AG10803 (cell line): Measurements from ENCODE around the gene DNAH11.

Source experiments
- DNase-seq: peaks from one replicate; pipeline ENCODE4 v3.0.0; 2010; ENCODE audit warnings: low read depth
- H3K4me3 ChIP-seq: 2 replicates; pipeline ENCODE4 v1.5.1; 2011; ENCODE audit warnings: mild to moderate bottlenecking, low read length, control low read depth
- CTCF ChIP-seq: conservative IDR thresholded peaks from 2 replicates; pipeline ENCODE4 v1.5.1; 2011; ENCODE audit warnings: mild to moderate bottlenecking, low read length, control low read depth, inconsistent platforms

The DNAH11 gene

GRCh38 chr7:21543528-21544302 is 876 bp downstream of the DNAH11 start:
- TF ChIP-seq CTCF = no peak
- H3K4me3 ChIP-seq = peak overlapping the region; percentile 39; the same call in 1 of the 2 replicates

GRCh38 chr7:21544303-21544656 is 1.4 kb downstream of the DNAH11 start:
- H3K4me3 ChIP-seq = no peak overlapping the region
- no peak for DNase-seq
- TF ChIP-seq CTCF = no peak

More at GRCh38 chr7:21543528-21544302, 876 bp downstream of the DNAH11 start:
- no peak for DNase-seq

- H3K4me3 ChIP-seq = no peak overlapping the region
- DNase-seq = no peak
- TF ChIP-seq CTCF = no peak
Measured at GRCh38 chr7:21544715-21545114, 1.9 kb downstream of the DNAH11 start.

GRCh38 chr7:21547501-21547900 is 4.7 kb downstream of the DNAH11 start:
- DNase-seq = no peak
- no peak for TF ChIP-seq CTCF
- no peak overlapping the region for H3K4me3 ChIP-seq

GRCh38 chr7:21548491-21548890 is 5.7 kb downstream of the DNAH11 start:
- H3K4me3 ChIP-seq = no peak overlapping the region
- DNase-seq = no peak
- TF ChIP-seq CTCF = no peak

- TF ChIP-seq CTCF = no peak
- no peak overlapping the region for H3K4me3 ChIP-seq
- DNase-seq = no peak
Measured at GRCh38 chr7:21550076-21550475, 7.2 kb downstream of the DNAH11 start.

- no peak overlapping the region for H3K4me3 ChIP-seq
- no peak for TF ChIP-seq CTCF
- DNase-seq = no peak
Measured at GRCh38 chr7:21550821-21551531, 8.1 kb downstream of the DNAH11 start.
